HG02885 (cell line): ENCODE data around the gene MYOG.

Source experiments
- ATAC-seq: cut with Tn5 transposase; IDR thresholded peaks from one replicate; pipeline ENCODE4 v1.9.1; 2021; ENCODE audit warnings: mild to moderate bottlenecking; ENCODE audit not compliant: unreplicated experiment, poor library complexity

The MYOG gene

DNA sequence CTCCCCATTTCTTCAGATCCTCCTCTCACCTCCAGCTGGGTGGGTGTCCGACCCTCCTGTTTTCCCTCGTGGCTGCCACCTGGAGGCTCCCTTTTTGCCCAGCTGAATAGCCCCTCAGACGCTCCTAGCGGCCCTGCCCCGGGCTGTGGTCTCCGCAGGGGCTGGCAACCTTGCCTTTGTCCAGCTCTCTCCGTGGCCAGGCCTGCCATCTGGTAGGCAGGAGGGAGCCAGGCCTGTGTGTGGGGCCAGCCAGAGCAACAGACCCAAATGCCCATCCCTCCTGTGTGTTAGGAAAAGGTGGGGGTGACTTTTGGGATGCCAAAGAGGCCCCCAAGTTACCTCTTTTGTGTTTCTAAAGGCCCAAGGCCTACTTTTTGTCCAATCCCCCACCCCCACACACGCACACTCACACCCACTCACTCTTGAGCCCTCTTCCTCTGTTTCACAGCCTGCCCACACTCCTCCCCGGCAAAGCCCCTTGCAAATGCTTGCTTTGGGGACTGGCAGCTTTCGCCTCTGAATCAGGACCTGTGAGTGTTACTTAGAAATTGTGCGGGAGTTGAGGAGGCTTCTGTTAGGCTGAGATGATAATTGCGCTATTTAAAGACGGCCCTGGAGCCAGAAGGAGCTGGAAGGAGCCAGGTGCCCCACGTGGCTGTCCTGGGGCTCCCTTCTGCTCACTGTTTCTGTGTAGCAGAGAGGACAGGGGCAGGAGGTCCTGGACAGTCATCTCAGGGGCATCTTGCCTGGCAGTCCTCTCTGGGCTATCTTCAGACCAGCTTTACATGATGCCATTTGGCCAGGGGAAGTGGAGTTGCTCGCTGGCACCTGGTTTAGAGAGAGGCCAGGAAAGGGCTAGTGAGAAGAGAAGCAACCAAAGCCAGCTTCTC lies 50.5 kb downstream of the MYOG start:
- no peak for ATAC-seq

- ATAC-seq, result no peak
Observed at GRCh38 chr1:203034422-203035110, 51.2 kb downstream of the MYOG start.

- no peak for ATAC-seq
Observed at GRCh38 chr1:203033917-203034316, 51.9 kb downstream of the MYOG start.

DNA sequence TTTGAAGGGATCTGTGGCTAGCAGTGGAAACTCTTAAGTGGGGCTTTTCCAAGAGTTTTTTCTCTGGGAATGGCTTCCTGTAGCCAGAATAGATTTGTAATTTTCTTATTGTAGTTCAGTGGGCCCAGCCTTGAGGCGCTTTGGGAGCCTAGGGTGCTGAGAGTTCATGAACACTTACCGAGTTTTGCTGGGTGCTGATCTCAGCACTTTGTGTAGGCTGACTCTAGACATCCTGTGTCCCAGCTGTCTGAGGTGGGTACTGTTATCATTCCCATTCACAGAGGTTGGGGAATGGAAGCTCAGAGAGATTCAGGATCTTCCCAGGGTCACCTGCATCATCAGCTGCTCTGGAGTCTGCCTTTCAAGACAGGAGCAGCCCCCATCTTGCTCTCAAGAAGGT lies 52.5 kb downstream of the MYOG start:
- no peak for ATAC-seq
